HCEC 1CT (cell line): ENCODE results near the gene BOD1L2.

ENCODE experiments used
- DNase-seq: peaks from one replicate; pipeline ENCODE4 v3.0.0-alpha.2; 2017

The BOD1L2 gene

GRCh38 chr18:57146956-57147636, at the start of gene BOD1L2:
BOD1L2 (plus strand) TSS chr18:57147087; CDS start chr18:57147313, 226 bp downstream.
- no peak for DNase-seq

- DNase-seq: peak; percentile 27
These were observed 39.6 kb upstream of the BOD1L2 start for GRCh38 chr18:57107140-57107832.

- DNase-seq: peak; percentile 20
These were observed 36.6 kb upstream of the BOD1L2 start for GRCh38 chr18:57110290-57110689.

GRCh38 chr18:57113799-57114420, 33.0 kb upstream of the BOD1L2 start:
- no peak for DNase-seq

DNA sequence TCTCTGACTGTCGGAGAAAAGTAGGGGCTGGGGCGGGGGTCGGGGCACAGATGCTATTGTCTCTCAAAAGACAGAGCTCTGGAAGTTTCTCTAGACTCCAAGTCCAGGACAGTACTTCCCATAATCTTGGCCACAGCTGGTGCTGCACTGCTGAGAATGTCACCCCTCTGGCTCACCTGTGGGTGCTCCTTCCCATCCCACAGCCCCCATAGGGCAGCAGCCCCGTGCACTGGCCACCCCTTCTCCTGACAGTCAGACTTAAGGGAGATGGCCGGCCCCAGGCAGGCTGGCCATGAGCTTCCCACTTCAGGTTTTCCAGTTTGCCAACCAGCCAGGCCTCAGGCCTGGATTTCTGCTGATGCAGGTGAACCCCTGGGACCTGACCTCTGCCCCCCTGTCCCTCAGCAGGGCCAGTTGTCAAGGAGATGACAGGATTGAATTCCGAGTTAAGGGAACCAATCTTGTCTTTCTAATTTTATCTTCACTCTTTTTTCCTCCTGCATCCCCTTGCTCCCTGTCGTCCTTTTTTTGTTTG, 30.2 kb upstream of the BOD1L2 start:
- DNase-seq: no peak

DNA sequence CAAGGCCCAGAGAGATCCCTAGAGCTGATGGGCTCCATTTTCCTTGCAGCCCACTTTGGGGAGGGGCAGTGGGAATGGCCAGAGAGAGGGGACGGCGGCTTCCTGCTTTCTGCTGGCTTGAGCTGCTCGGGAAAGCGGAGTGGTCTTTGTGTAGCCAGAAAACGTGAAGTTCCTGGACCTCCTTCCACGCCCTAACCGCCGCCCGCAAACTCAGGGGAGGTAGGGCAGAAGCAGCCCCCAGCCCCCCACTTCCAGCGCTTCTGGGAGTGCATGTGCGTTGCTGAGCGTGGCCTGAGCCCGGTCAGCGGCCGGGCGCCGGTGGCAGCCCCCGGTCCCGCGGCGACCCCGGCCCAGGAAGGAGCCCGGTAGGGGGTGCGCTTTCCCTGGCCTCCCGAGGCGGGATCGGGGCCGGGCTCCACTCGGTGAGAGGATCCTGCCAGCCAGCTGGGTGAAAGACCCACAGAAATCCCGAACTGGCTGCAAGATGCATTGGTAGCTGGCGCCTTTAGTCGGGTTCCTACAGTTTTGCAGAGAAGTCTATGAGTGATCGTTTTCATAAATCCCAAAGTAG, 25.3 kb upstream of the BOD1L2 start:
- no peak for DNase-seq

DNA sequence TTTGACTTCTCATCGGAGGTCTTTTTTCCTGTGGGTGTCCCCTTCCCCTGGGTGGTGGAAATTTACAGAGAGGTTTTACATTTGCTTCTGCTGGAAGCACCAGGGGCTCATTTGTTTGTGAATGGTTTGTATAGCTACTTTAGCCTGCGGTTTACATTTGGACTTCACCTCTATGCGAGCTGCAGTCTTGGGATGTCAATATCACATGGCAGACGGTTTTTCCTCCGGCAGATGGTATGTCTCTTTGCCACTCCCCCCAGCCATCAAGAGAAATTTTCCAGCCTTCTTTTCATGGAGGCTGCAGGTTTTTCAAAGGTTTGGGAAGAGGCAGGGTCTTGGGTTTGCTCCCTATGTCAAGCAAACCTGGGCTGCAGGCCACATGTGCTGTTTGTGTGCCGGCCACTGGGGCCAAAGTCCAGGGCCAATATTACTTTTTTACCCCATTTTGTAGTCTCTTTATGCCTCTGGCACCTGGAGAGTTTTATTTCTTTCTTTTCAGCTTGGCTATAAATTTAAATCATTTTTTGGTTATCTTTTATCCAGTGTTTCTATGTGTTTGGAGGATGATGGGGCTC, 23.9 kb upstream of the BOD1L2 start:
- no peak for DNase-seq

DNA sequence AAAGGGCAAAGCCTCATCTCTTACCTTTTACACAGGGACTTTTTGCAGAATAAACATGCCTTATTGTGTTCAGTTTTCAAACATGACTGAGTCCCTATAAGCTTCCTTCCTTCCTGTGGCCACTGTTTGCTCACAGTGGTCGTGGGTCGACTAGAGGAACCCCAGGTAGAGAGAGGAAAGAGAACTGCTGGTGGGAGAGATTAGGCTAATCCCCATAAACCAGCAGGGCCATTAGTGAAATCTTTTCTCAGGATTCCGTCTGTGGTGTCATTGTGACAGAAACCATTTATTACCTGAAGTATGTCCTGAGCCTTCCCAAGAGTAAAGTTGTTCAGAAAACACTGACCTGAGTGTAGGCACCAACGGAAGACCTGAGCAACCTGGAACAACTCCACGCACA, 21.3 kb upstream of the BOD1L2 start:
- DNase-seq: no peak

DNA sequence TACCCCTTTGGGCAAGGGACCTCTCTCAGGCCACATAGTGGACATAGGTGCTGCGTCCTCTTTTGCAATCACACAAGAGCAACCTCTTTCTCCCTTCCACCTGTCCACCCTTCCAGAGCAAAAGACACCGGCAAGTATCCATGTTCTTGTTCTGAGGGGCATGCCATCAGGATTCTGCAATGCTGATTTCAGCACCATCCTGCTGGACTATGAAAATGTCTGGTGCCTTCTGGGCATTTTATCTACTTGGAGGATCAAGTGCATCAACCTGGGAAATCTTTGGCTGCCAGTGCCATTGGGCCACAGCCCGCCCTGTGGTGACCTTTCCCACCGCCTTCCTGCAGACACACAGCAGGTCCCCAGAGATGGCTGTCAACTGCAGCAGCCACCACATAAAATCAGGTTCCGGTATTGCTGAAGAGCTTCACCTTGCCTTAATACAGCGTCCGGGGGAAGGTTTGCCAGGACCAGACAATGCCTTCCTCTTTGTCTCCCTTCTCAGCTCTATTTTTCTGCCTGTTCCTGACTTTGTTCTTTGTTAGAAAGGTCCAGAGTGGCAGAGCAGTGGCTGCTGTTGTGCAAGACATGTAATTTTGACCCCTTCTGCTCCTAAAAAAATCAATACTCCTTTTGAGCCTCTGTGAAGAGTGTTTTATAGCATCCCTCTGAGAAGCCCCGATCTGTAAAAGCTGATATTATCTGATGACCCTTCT, 18.5 kb upstream of the BOD1L2 start:
- no peak for DNase-seq

GRCh38 chr18:57131101-57131500, 15.8 kb upstream of the BOD1L2 start:
- no peak for DNase-seq

- DNase-seq: no peak
These were observed 15.1 kb upstream of the BOD1L2 start for GRCh38 chr18:57131782-57132181.

DNA sequence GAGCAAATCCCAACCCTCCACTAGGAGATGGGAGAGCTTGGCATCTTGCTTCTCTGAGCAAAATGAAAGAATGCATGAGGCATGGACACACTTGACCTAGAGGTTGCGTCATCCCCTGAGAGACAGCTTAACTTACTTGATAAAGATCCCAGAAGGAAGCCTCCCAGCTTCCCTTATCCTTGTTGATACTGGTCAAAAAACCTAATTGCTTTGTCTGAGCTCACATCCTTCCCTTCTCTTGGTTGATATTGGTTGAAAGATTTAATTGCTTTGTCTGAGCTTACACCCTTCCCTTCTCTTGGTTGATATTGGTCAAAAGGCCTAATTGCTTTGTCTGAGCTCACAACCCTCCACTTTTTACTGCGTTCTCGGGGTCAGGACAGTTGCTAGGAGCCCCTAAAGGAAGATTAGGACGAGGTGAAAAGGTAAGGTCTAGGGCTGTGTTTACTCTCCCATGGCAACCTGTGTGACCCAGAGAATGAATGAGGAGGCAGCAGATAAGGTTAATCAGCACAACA, 12.2 kb upstream of the BOD1L2 start:
- DNase-seq: peak; percentile 7

DNA sequence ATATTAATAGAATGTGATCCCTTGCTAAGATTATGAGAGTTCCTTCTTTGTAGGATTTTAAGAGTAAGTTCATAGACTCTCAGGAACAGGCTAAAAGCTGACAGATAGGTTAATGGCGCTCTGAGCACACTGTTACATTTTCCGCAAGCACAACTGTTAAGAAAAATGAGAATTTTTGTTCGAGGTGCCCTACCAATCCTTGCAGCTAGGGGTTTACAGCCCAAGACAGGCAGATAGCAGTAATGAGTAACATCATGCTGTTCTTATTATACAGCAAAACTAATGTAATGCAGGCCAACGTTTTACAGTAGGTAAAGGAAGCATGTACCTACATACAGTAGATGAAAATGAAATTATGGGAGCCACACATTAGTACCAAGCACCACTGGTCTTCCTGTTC, 11.2 kb upstream of the BOD1L2 start:
- no peak for DNase-seq

- no peak for DNase-seq
These were observed 9.0 kb upstream of the BOD1L2 start for GRCh38 chr18:57137847-57138246.

GRCh38 chr18:57141208-57142129, 5.4 kb upstream of the BOD1L2 start:
- no peak for DNase-seq

GRCh38 chr18:57142324-57142723, 4.6 kb upstream of the BOD1L2 start:
- no peak for DNase-seq

DNA sequence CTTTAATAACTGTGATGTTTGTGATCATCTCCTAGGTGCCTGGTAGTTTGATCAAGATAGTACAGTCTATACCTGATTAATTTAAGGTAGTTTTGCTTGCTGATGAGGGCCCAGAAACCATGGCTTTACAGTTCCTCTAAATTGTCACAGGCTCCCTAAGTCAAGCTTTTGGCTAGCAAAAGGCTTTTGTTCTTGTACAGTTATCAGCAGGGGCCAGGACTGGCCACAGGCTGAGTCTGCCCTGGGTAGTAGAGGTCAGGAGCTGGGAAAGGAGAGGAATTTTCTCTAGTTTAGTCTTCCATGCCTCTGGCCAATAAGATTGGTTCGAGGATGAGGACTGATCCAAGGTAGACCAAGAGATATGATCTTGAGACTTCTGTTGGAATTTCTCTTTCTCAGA, 3.6 kb upstream of the BOD1L2 start:
- no peak for DNase-seq

DNA sequence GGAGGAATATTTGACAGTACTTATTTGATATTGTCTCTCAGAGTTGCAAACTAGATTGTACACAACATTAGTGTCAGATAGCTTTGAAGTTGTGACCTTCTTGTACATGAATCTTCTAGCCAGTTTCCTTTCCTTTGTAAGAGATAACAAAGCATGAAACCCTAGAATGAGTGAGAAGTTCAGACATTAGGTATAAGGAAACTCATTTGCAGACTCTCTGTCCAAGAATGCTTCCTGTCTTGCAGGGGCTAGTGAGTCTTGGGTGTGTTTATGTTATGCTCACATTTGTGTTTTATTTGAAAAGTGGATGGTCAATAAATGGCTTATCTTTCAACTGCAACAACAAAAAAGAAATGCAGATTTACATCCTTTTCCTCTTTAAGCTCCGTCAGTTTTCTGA, 1.4 kb downstream of the BOD1L2 start:
- no peak for DNase-seq

- no peak for DNase-seq
These were observed 2.2 kb downstream of the BOD1L2 start for GRCh38 chr18:57149051-57149450.

DNA sequence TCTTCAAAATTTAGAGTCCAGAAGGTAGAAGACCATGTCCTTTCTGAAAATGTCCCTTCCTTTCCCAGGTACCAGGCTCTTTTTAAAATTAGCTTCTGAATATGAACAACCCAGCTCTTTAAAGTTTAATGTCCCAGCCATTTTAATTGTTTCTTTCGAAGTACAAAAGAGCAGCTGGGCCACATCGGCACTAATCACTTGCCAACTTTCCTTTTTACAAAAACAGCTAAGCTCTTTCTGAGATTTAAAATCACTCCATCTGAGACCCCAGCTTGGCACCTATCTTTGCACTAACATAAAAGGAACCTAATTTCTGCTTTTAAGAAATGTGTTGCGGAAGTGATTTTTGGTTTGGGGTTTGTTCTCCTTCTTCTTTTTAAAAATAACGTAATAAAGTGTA, 2.6 kb downstream of the BOD1L2 start:
- no peak for DNase-seq

- DNase-seq: no peak
These were observed 3.2 kb downstream of the BOD1L2 start for GRCh38 chr18:57150081-57150480.
